OCI-LY1 (cell line): ENCODE results near the gene UIMC1.

Experiments used
- H2AFZ ChIP-seq: fragments of 200-600 bp; sonication (generic), shearing (Covaris generic); 2 replicates; pipeline ENCODE4 v1.6.0; 2014; ENCODE audit warnings: antibody characterized with exemption, mild to moderate bottlenecking, low read length
- H3F3A ChIP-seq: fragments of 200-600 bp; sonication (generic), shearing (Covaris generic); 2 replicates; pipeline ENCODE4 v1.6.0; 2014; ENCODE audit warnings: mild to moderate bottlenecking, antibody characterized with exemption, low read length, moderate library complexity; ENCODE audit not compliant: insufficient read depth
- H3K27ac ChIP-seq: fragments of 200-600 bp; sonication (generic); 2 replicates; pipeline ENCODE4 v1.5.1; 2014; ENCODE audit warnings: low read length, mixed run types, mild to moderate bottlenecking, low read depth; ENCODE audit not compliant: poor library complexity, severe bottlenecking
- H3K27me3 ChIP-seq: fragments of 200-600 bp; sonication (generic); 2 replicates; pipeline ENCODE4 v1.6.0; 2014; ENCODE audit warnings: antibody characterized with exemption, mild to moderate bottlenecking, low read length, moderate library complexity; ENCODE audit not compliant: insufficient read depth
- H3K36me3 ChIP-seq: fragments of 200-600 bp; sonication (generic); 2 replicates; pipeline ENCODE4 v1.6.1; 2014; ENCODE audit warnings: mild to moderate bottlenecking, antibody characterized with exemption, low read length, moderate library complexity, mixed read lengths; ENCODE audit not compliant: insufficient read depth
- H3K4me1 ChIP-seq: fragments of 200-600 bp; sonication (generic); 2 replicates; pipeline ENCODE4 v1.5.1; 2014; ENCODE audit warnings: mild to moderate bottlenecking, low read length, moderate library complexity; ENCODE audit not compliant: insufficient read depth, severe bottlenecking
- H3K4me2 ChIP-seq: fragments of 200-600 bp; sonication (generic), shearing (Covaris generic); 2 replicates; pipeline ENCODE4 v1.6.1; 2014; ENCODE audit warnings: low read length
- H3K4me3 ChIP-seq: fragments of 200-600 bp; sonication (generic); 2 replicates; pipeline ENCODE4 v1.5.1; 2014; ENCODE audit warnings: low read length, low read depth, mild to moderate bottlenecking, mixed read lengths; ENCODE audit not compliant: poor library complexity, severe bottlenecking
- H3K79me2 ChIP-seq: fragments of 200-600 bp; shearing (Covaris generic); 2 replicates; pipeline ENCODE4 v1.6.1; 2016; ENCODE audit warnings: mixed run types, low read length, mixed read lengths; ENCODE audit not compliant: insufficient read depth
- H3K9ac ChIP-seq: fragments of 200-600 bp; sonication (generic), shearing (Covaris generic); 2 replicates; pipeline ENCODE4 v1.6.1; 2014; ENCODE audit warnings: mild to moderate bottlenecking, low read length, mixed read lengths
- H3K9me2 ChIP-seq: fragments of 200-600 bp; sonication (generic), shearing (Covaris generic); 2 replicates; pipeline ENCODE4 v1.6.1; 2014; ENCODE audit warnings: low read depth, mild to moderate bottlenecking, low read length, mixed read lengths
- H3K9me3 ChIP-seq: fragments of 200-600 bp; shearing (Covaris generic); 2 replicates; pipeline ENCODE4 v1.6.1; 2014; ENCODE audit warnings: low read length, mixed read lengths
- H4K20me1 ChIP-seq: fragments of 200-600 bp; sonication (generic), shearing (Covaris generic); 2 replicates; pipeline ENCODE4 v1.6.0; 2016; ENCODE audit warnings: mild to moderate bottlenecking, low read length; ENCODE audit not compliant: insufficient read depth
- CTCF ChIP-seq: fragments of 200-600 bp; sonication (generic), shearing (Covaris generic); IDR thresholded peaks from 2 replicates; pipeline ENCODE4 v1.5.1; 2017; ENCODE audit warnings: mild to moderate bottlenecking, antibody characterized with exemption, low read length, moderate library complexity, mixed read lengths
- EZH2 ChIP-seq: fragments of 200-600 bp; sonication (generic), shearing (Covaris generic); IDR thresholded peaks from 2 replicates; pipeline ENCODE4 v1.8.0; 2017; ENCODE audit warnings: borderline replicate concordance, mixed run types, mild to moderate bottlenecking, antibody characterized with exemption, low read length, moderate library complexity, mixed read lengths

UIMC1 gene

GRCh38 chr5:176875783-176876505 lies 130.6 kb downstream of the UIMC1 start:
- no peaks in the 10 kb centered on the region for H3K36me3 ChIP-seq
- no peak overlapping the region for H3K9ac ChIP-seq
- no peaks in the 10 kb centered on the region for H3F3A ChIP-seq
- H4K20me1 ChIP-seq, result no peaks in the 10 kb centered on the region
- no peak overlapping the region for H2AFZ ChIP-seq
- H3K4me3 ChIP-seq, result no peak overlapping the region
- no peak overlapping the region for H3K4me2 ChIP-seq
- H3K27me3 ChIP-seq, result no peaks in the 10 kb centered on the region
- H3K9me2 ChIP-seq, result no peaks in the 10 kb centered on the region
- no peaks in the 10 kb centered on the region for H3K4me1 ChIP-seq
- H3K27ac ChIP-seq, result no peak overlapping the region
- no peaks in the 10 kb centered on the region for H3K79me2 ChIP-seq
- H3K9me3 ChIP-seq, result no peaks in the 10 kb centered on the region
- no peak for TF ChIP-seq CTCF
- no peak for TF ChIP-seq EZH2

GRCh38 chr5:176875014-176875550 lies 131.5 kb downstream of the UIMC1 start:
- no peak overlapping the region for H3K4me2 ChIP-seq
- no peaks in the 10 kb centered on the region for H3F3A ChIP-seq
- H4K20me1 ChIP-seq, result no peaks in the 10 kb centered on the region
- H3K9me2 ChIP-seq, result no peaks in the 10 kb centered on the region
- no peaks in the 10 kb centered on the region for H3K79me2 ChIP-seq
- no peak for TF ChIP-seq CTCF
- no peak for TF ChIP-seq EZH2
- no peaks in the 10 kb centered on the region for H3K27me3 ChIP-seq
- H3K4me3 ChIP-seq, result no peak overlapping the region
- no peaks in the 10 kb centered on the region for H3K9me3 ChIP-seq
- no peak overlapping the region for H3K9ac ChIP-seq
- H2AFZ ChIP-seq, result no peak overlapping the region
- no peak overlapping the region for H3K27ac ChIP-seq
- H3K36me3 ChIP-seq, result no peaks in the 10 kb centered on the region
- no peaks in the 10 kb centered on the region for H3K4me1 ChIP-seq

GRCh38 chr5:176874198-176874780 lies 132.3 kb downstream of the UIMC1 start:
- no peak for TF ChIP-seq EZH2
- Histone ChIP-seq H4K20me1 (no peaks in the 10 kb centered on the region), H3K9ac (no peak overlapping the region), H3F3A (no peaks in the 10 kb centered on the region), H3K27ac (no peak overlapping the region), H3K79me2 (no peaks in the 10 kb centered on the region), H3K4me2 (no peak overlapping the region), H3K9me2 (no peaks in the 10 kb centered on the region), H3K27me3 (no peaks in the 10 kb centered on the region), H2AFZ (no peak overlapping the region), H3K4me1 (no peaks in the 10 kb centered on the region), H3K4me3 (no peak overlapping the region), H3K9me3 (no peaks in the 10 kb centered on the region), H3K36me3 (no peaks in the 10 kb centered on the region)
